ENCODE results near the gene LAMB4.

The LAMB4 gene

DNA sequence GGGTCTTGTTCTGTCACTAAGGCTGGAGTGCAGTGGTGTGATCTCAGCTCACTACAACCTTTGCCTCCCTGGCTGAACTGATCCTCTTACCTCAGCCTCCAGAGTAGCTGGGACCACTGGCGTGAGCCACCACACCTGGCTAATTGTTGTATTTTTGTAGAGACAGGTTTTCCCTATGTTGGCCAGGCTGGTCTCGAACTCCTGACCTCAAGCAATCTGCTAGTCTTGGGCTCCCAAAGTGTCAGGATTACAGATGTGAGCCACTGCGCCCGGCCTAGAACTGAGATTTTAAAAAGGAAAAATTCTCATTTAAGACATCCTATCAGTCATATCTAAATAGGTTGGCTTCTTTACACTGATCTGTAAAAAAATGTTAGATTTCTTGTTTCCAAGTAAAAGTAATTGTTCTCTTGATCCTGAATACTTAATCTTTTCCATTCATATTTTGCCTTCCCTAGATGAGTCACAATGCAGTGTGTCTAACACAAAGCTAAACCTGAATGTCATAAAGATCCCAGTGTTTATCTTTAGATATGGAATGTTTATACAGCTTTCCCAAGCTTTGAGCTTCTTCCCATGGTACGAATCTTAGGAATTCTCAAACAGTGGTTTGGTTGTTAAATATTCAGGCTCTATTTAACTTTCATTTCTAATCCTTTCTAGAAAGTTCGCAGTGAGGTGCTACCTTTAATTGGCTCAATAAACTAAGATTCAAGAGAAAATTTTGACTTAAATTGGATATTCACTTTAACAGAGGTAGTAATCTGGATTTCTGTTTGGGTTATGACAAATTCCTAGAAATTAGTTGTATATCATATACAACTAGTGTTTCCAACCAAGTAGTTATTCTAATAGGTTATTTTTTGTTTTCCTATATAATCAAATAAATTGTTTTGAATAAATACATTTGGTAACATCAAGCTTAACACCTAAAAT is 115.1 kb downstream of the LAMB4 start:
- no peak for DNase-seq (ENCODE audit: low spot score)

DNA sequence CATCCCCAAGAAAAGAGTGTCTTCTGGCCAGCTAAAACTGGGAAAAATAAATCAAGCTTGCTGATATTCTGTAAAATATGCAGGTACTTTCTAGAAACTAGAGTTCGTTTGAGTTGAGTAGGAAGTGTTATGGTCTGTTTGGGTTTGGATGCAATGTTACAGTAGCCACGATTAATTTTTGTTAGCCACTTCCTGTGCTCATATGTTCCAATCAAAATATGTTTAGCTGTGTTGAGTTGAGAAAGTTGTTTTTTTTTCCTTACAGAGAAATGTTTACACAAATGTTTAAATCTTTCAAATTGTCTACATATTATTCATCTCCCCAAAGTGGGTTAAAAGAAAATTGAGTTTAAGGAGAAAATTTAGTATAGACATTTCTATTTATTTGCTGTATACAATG is 115.9 kb downstream of the LAMB4 start:
- no peak for DNase-seq (ENCODE audit: low spot score)

DNA sequence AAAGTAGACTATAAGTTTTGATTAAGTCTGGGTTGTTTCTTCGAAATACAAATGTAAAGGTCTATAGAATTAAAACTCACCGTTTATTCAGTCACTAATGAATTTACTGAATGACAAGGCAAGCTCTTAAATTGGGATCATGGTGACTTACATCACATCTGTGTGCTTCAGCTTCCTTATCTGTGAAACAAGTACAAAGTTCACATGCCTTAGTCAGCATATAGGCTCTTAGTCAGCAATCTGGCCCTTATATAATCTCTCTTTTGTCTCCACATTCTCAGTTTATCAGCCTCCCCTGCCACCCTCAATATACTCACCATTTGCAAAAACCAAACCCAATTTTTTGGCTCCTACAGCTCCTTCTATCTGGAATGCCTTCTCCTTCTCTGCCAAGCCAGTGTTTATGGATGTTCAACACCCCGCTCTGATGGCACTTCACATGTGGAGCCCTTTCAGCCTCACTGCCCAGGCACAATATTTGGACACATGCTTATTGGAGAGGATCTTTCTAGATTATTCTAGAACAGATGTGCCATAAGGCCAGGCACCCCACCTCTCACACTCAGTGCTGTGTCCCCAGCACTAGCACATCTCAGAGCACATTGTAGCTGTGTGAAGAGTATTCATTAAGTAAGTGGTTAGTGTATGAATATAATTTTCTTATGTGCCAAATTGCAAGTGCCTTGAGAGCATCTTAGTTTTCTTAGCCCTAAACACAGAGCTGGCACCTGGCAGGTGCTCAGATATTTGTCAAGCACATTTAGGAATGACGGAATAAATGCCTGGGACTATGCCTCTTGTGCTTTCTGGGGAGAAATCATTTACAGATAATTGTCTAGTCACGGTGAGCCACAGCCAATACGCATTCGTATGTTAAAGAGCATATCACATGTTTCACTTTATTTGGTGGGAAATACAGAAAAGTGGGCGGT is 117.4 kb downstream of the LAMB4 start:
- no peak for DNase-seq (ENCODE audit: low spot score)

DNA sequence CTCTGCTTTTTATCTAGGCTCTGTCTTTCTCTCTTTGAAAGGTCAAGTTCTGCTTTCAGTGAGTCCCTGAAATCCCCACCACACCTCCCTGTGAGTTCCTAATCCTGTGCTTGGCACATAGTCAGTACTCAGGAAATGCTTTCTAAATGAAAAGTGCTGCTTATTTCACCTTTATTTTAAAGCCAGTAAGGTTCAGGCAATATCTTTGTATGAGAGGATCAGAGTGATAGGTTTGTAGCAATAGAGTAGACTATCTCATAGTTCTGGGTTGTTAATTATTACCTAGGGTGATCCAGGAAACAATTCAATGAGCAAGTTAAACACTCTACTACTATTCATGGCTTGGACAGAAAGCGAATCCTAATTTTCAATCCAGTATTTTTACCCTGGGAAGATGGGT is 119.8 kb downstream of the LAMB4 start:
- DNase-seq (ENCODE audit: low spot score): no peak

DNA sequence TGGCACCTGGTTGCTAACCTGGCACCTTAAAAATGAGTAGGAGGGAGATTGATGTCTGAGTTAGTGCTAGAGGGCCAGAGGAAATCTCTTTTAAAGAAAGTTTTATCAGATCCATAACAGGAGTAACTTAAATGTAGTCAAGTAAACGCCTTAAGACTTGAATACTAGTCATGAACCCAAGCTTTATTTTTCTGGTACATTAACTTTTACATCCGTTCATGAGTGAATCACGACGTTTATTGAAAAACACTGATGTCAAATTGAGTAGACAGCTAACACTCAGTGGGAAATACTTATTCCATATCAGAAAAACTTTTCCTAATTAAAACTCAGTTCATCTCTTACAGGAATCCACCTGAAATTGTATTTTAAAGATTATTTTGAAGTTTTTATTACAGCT is 120.3 kb downstream of the LAMB4 start:
- DNase-seq (ENCODE audit: low spot score): no peak

DNA sequence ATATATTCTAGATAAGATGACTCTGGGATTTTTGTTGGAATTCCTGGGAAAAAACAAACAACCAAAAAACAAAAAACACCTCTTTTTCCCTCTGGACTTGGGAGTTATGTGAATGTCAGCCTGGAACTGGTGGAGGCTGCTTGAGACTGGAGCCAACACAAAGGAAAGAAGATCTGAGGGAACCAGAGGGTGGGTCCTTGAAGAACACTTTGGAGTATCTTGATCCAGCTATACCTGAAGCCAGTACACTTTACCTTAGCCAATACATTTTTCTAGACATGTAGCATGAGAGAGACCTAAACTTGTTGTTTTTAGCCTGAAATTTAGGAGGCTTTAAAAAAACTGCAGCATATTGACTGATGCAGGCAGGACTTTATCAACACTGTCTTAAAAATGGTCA is 121.3 kb downstream of the LAMB4 start:
- DNase-seq (ENCODE audit: low spot score): no peak

DNA sequence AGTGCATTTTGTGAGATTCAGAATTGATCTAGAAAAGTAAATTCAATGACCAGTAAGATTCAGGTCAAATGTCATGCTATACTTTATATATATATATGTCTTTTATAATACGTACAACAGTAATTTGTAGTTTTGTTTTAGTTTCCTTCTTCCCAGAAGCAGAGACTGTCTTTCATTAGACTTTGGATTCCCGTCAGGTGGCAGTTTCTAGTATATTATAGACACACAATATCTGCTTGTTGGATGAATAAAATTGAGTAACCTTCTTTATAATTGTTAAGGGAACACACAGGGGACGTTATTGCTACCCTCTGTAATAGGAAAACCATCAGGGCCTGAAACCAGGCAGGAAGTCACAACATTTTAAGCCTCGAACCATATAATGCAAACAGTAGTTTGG is 121.9 kb downstream of the LAMB4 start:
- DNase-seq (ENCODE audit: low spot score): no peak

DNA sequence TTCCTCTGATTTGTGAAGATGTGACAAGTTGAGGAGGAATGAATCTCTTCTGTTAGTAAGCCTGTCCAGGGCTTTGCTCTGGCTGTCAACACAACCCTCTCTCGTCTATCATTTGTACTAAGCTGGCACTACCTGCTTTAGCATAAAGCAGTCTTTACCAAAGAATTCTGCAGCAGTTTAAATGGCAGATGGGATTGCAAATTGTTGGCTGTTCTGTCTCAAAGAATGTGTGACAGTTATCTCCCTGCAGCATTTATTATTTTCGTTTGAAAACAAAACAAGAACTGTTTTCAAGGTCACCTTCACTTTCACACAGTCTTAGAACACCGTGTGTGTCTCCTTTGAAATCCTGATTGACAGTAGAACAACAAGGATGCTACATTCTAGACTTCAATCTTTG is 122.4 kb downstream of the LAMB4 start:
- no peak for DNase-seq (ENCODE audit: low spot score)

DNA sequence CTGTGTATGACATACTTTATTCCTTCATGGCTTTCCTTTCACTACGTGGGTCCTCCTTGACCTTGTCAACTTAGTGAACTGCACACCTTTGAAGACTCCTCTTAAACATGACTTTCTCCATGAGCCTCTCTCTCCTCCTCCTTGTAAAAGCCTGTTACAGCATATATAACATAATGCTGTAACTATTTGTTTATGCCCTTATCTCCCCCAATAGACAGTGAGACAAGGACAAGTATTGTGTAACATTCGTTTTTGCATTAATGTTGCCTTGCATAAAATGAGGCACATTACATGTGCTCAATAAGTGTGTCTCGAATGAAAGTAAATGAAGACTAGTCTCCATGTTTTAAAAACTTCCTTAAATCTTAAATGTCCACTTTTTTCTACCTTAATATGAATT is 122.9 kb downstream of the LAMB4 start:
- no peak for DNase-seq (ENCODE audit: low spot score)

DNA sequence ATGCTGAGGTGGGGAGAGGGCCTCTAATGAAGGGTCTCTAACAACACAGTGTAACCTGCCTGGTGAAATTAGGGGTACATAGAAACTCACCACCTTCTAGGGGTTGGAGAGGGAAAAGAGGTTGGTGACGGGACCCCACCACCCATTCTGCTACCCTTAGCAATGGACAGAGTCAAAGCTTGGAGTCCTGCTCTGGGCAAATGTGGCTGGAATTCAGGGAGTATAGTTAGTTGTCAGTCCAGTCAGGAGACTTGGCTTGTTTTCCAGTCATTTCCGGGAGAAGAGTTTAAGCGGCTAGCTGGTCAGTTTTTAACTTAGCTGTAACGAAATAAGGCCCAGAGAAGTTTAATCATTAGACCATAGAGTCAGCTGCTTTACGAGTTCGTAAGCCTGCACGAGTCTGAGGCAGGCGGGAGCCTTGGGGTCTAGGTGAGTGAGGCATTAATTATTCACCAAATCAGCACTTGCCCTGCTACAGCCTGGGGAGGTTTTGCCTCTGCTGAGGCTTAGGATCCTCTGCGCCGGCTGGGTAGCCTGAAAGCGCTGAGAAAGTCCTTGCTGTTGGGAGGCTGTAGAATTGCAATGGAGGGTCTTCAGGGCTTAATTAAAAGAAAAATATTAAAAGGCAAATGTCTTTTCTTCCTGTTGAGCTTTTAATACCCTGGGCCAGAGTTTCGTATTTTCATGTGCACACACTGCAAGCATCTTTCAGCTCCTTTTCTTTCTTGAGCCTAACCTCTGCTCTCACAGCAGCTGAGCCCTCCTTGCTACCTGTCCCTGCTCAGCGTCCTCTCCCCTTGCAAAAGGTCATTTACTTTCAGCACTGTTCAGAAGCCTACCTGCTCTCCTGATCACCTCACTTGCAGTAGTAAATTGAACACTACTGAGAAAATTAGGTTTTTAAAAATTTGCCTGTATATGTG is 125.7 kb downstream of the LAMB4 start:
- no peak for DNase-seq (ENCODE audit: low spot score)

DNA sequence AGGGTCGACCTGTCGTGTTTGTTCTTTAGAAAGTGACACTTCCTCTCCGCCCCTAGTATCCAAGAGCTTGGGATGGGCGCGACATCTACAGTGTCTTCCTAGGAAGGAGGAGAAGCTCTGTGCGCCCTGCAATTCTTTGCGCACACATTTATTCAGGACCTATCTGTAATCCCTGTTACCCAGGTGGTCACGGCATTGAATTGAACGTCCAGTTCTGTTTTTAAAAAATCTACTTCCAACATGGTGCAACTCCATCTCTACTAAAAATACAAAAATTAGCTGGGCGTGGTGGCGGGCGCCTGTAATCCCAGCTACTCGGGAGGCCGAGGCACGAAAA is 126.6 kb downstream of the LAMB4 start:
- no peak for DNase-seq (ENCODE audit: low spot score)

DNA sequence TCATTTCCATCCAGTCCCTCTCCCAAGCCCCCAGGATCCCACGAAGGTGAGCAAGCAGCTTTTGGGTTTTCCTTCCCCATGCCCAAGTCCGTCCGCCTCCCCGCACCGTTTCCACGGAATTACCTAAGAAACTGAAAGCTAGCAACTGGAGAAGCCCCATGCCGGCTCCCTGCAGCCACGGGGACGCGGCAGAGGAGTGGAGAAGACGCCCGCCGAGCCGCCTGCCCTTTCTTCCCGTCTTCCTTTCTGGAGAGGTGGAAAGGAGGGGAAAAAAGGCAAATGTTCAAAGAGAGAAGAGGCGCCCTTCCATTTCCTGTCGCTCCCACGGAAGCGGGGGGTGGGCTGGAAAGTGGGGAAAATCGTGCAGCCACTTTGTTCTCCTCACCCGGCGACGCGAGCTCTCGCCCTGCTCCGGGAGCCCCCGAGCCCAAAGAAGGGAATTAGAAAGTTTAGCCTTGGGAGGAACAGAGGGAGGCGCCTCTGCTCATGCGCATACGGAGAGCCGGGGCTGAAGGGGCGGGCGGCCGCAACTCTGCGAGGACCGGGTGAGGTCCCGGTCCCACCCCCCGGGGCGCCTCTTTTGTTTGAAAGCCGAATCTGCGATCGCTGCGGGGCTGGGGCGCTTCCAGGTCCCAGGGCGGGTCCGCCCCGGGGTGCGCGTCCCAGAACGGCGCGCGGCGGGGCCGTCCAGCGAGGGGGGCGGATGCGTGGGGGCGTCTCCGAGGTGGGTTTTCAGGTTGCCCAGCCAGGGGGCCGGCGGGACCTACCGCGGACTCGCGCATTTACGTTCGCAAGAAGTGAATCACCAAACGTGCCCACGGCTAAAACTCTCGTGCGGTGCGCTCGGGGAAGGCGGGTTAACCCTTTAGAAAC is 127.2 kb downstream of the LAMB4 start, which contains the start of gene LAMB1:
Gene LAMB1, minus strand, starts transcription at position 436 of the 873 bp plus-strand sequence. Its CDS starts 276 bp downstream, at position 160.
- no peak for DNase-seq (ENCODE audit: low spot score)

DNA sequence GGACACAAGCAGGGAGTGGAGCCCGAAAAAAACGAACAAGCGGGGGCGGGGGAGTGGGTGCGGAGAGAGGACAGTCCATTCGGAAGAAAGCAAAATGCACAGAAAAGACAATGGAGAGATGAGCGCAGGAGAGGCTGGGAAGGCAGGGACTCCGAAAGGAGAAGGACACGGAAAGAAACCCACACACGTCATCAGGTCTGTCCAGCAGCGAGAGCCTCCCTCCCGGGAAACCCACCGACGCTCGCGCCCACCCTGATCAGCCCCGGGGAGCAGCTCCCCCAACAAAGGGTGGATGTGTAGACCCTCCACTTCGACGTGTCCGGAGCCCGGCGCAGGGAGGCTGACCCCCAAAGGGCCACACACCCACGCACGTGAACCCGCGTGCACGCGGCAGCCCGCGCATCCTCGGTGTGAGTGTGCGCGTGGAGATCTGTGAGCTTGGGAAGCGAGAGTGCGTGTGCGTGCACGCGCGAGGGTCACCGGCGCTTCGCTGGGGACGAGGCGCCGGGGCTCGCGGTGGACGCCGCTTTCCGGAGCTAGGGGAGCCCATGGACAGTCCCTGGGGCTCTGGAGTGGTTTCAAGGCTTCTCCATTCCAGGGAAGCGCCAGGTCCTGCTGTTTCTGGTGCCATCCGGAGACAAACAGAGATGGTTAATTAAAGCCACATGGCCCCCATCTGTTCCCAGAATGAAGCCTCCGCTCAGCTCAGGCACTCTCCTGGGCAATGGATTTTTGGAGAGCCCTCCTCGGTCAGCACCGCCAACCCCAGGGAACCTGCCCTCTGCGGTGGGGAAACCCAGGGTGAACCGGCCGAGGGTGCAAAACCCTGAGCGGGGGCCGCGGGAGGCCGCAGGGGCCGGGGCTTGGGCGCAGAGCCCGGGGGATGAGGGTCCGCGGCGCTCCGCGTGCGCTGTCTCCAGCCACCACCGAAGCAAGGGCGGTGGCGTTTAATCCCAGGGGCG is 128.1 kb downstream of the LAMB4 start:
- no peak for DNase-seq (ENCODE audit: low spot score)

DNA sequence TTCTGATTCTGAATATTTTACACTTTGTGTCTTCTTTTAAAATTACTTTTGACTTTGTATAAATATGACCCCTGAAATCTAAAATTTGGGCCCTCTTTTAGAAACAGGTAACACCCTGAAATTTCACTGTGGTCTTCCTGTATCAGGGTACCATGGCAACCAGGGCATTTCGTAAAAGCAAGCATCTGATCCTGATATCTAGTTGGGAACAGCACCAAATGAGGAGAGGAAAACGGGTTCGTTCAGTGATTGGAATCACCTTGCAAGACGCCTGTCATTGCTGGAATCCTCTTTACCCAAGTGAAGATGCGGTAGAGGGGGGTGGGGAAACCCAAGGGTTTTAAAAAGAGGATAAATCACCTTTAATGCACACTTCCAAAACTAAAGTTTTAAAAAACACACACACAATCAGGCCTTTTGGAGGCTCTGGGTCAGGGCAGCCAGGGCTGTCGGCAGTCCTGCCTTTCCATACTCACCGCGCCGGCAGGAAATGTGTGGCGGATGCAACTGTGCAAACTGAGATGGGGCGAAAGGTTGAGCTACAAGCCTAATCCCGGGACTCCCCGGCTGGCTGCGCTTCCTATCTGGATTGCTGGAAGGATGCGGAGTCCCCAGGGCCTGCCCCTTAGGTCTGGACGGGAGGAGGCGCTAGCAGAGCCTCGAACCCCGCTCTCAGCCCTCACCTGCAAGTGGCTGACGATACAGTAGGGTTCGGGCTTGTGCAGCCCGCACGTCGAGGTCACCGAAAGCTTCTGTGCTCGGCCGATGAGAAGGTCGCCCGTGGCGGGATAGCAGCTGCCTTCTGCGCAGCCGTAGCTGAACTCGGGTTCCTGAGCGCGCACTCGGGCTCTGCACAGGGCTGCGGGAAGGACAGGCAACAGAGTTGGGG is 129.0 kb downstream of the LAMB4 start:
- DNase-seq (ENCODE audit: low spot score): no peak

DNA sequence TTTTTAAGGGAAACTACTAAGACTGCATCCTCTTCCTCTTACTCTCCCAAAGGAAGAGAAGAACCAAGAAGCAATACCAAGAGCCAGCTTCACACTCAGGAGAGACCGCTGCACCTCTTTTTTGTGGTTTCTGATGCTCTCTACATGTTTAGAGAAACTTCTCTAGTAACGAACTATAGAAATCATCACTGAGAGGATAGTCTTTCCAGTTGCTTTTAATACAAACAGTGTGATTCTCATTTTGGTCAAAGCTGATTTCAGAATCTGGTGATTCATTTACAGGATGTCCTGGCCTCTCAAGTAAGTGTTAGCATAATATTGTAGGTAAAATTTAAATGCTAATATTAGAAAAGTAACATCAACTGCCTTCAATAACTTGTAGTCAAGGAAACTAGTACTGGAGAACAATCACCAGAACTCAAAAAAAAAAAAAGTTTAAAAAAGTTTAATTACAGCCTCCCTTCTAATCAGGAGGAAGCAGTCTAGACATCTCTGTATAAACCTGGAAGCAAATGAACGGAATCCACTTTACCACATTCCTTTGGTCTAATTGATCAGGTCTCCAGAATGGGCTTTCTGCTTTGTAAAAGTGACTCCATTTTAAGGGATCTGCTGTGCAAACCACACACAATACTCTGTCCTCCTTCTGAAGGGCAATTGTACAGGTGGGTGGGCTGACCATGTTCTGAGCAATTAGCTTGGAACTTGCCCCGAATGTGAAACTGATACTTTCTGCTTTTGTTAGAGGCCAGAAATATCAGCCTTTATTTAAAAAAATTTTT is 130.2 kb downstream of the LAMB4 start:
- DNase-seq (ENCODE audit: low spot score): no peak

DNA sequence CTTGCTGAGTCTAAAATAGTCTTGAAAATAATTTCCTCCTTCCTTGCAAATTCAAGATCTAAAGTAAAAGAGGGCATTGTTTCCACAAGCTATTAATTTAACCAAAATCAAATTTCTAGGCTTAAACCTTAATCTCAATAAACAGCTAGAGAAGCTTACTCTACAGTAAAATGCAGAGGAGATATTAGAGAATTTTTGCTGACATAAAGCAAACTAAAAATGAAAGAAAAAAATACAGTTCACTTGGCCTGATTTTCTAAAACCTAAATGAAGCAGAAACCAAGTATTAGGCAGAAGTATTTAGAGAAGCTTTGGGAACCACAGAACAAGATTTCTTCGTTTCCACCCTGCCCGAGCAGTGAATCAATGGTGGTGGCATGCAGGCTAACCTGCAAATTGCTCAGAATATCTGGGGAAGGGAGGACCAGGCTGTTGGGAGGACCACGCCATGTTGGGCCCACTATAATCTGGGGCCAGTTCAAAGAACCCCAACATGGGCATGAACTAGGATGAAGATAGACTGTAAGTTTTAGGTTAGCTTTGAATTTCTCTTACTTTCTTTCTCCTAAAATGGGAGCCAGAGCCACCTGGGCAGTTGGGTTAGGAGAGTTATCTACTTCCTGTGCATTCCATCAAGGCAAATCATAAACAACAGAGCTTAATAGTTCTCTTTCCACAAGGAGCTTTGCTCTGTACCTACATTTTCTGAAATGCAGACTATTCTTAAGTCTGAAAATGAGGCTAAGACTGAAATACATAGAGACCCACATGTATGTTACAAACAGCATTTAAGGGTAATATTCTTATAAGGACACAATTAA is 131.3 kb downstream of the LAMB4 start:
- no peak for DNase-seq (ENCODE audit: low spot score)

DNA sequence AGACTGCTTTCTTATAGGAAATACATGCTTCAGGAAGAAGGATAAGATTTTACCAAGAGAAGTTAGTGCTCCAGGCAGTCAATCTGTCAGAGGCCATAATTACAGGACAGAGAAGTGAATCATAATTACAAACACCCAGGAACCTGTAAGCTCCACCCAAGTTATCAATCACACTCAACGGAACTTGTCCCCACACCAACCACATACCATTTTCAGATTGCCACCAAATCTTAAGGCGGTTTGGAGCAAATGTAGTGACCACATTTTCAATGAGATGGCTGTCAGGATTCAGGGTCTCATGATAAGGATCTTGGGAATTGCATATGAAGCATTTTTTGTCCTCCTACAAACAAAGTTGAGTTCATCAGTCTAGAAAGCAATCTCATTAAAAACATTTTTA is 132.0 kb downstream of the LAMB4 start:
- no peak for DNase-seq (ENCODE audit: low spot score)
